ENCODE measurements around the gene TOR4A.
A peak's percentile ranks its signal among the peaks of the same experiment; 100 is the strongest.

Gene TOR4A

DNA sequence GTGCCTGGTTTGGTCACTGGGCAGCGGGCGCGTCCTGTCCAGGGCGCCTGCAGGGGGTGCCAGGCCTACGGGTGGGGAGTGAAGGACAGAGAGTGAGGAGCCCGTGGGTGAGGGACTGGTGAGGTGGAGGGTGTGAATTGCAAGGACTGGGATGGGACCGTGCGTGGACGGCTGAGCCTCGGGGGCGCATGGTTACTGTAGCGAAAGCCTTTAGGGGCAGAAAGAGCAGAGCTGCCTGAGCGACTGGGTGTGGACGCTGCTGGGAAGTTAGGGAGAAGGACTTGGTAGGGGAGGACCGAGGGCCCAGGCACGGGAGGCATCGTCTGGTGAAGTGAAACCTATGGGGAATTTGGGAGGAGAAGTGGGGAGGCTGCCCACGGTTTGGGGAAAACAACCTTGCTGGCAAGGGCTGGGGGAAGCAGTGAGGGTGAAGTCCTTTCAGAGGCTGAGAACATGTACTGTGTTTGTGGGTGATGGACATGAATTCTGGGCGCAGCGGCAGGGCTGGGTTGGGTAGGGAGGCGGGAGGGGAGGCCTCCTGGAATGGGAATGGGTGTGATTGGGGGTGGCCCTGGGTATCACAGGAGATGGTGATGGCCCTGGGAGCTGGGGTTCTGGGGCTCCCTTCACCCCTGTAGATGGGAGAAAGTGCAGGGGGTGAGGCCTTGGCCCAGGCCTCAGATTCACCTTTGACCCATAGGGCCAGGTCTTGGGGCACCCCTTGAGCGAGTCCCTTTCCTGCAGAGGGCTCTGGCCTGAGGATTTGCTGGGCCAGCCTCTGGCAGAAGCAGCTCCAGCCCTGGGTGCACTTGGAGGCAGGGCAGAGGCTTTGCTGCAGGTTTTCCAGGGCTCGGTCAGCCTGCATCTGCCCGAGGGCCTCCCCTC, 1.7 kb upstream of the TOR4A start:
- DNase-seq (ENCODE audit: low spot score in 2 of 2) (no peak), ATAC-seq (replicated peaks; ENCODE audit: extremely low read depth, poor library complexity, severe bottlenecking) (no peak)
- peaks cover 25% of the 10 kb centered on the region for H3K4me1 Mint-ChIP-seq
- H3K27ac Mint-ChIP-seq (ENCODE audit: low read depth) = peak overlapping the region; percentile 77
- no peaks in the 10 kb centered on the region for H3K27me3 Mint-ChIP-seq
- H3K4me3 Mint-ChIP-seq = peak overlapping the region; percentile 5
- H3K36me3 Mint-ChIP-seq (ENCODE audit: insufficient read depth) = peaks cover 7% of the 10 kb centered on the region
- no peaks in the 10 kb centered on the region for H3K9me3 Mint-ChIP-seq

DNA sequence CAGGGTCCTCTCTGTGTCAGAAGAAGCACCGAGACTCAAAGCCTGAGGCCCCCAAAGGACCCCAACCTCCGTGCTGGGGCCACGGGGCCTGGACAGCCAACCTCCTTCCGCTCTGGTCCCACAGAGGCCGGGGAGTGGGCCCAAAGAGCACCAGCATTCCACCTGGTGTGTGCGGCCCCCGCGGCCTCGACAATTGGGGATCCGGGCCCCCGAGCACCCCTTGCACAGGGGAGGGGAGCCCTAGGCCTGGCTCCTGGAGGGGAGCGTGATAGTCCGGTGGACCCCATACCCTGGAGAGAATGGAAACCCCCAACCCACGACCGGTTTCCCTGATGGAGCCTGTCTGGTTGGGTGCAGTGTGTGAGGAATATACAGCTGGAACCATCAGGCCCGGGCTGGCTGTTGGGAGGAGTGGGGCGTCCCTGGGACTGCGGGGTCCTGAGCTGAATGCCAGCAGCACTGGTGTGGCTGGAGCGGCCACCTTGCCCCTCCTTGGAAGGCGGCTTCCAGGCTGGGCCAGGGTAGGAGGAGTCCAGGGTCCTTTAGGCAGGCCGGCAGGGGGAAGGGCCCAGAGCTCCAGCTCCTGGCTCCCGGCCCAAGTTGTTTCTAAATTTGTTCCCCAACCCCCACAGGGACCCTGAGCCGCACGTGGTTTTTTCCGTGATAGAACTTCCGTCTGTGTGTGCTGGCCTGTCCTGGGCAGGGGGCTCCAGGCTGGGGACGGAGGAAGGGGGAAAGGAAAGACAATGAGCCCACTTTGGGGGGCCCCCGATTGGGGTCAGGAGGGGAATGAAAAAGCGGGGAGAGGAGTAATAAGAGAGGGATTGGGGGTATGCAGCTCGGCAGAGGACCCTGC, 825 bp upstream of the TOR4A start:
- no peak for ATAC-seq (replicated peaks; ENCODE audit: extremely low read depth, poor library complexity, severe bottlenecking)

DNA sequence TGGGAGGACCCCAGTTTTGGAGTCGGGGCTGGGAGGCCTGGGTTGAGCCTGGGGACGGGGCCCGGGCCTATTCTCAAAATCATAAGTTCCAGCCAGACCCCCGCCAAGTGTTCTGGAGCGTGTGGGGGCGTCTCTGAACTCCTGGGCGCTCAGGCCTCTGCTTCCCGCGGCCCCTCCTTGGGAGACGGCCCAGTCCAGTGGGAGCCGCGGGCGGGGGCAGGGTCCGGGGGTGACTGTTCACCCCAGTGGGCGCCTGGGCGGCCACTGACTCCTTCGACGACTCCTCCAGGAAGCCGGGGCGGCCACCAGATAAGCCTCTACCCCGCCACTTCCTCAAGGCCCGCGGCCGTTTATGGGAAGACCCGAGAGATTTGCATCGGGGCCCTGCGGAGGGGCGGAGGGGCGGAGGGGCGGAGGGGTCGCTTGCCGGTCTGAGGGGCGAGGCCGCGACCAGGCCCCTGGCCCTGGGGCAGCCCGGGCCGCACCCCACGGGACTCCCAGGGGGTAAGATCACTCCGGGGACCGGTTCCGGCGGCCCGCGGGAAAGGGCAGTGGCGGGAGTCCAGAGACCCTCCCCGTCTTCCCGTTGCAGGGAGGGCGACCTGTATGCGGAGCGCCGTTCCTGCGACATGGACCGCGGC, 655 bp downstream of the TOR4A start:
- peaks cover 19% of the 10 kb centered on the region for H3K4me1 Mint-ChIP-seq
- no peak for DNase-seq (ENCODE audit: low spot score in 2 of 2)

More for the DNA sequence above, 825 bp upstream of the TOR4A start:
- DNase-seq (ENCODE audit: low spot score in 2 of 2) = no peak
- H3K9me3 Mint-ChIP-seq = no peaks in the 10 kb centered on the region
- peaks cover 5% of the 10 kb centered on the region for H3K36me3 Mint-ChIP-seq (ENCODE audit: insufficient read depth)
- no peaks in the 10 kb centered on the region for H3K27me3 Mint-ChIP-seq
- peak overlapping the region; percentile 64 for H3K4me3 Mint-ChIP-seq
- H3K27ac Mint-ChIP-seq (ENCODE audit: low read depth) = peak overlapping the region; percentile 35
- peaks cover 19% of the 10 kb centered on the region for H3K4me1 Mint-ChIP-seq

DNA sequence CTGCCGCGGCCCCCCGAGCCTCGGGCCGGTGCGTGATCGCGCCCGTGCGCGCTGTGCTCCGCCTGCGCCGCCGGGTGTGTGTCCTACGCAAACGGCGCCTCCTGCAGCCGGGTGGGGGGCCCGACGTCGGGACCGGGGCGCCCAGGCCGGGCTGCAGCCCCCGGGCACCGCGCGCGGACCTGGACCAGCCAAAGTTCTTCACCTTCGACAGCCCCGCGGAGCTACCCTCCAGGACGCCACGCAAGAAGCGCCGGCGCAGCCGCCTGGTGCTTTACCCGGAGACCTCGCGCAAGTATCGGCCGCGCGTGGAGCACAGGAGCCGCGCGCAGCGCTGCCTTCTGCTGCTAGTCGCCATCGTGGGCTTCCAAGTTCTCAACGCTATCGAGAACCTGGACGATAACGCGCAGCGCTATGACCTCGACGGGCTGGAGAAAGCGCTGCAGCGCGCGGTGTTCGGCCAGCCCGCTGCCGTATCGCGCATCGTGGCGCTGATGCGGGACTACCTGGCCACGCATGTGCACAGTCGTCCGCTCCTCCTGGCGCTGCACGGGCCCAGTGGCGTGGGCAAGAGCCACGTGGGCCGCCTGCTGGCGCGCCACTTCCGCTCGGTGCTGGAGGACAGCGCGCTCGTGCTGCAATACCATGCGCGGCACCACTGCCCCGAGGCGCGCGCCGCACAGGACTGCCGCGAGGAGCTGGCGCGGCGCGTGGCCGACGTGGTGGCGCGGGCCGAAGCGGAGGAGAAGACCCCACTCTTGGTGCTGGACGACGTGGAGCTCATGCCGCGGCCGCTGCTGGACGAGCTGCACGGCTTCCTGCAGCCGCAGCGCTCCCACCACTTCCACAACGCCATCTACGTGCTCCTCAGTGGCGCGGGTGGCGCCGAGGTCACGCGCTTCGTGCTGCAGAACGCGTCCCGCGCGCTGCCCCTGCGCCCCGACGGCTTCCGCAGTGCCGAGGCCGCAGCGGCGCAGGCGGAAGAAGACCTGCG, 1.5 kb downstream of the TOR4A start:
- DNase-seq (ENCODE audit: low spot score in 2 of 2) (no peak), ATAC-seq (replicated peaks; ENCODE audit: extremely low read depth, poor library complexity, severe bottlenecking) (no peak)
- Mint-ChIP-seq H3K27me3 (no peaks in the 10 kb centered on the region), H3K4me1 (peaks cover 19% of the 10 kb centered on the region), H3K36me3 (ENCODE audit: insufficient read depth) (peaks cover 5% of the 10 kb centered on the region), H3K27ac (ENCODE audit: low read depth) (no peak overlapping the region), H3K9me3 (no peaks in the 10 kb centered on the region), H3K4me3 (no peak overlapping the region)

More for the DNA sequence above, 655 bp downstream of the TOR4A start:
- Mint-ChIP-seq H3K9me3 (no peaks in the 10 kb centered on the region), H3K36me3 (ENCODE audit: insufficient read depth) (peaks cover 5% of the 10 kb centered on the region), H3K27ac (ENCODE audit: low read depth) (no peak overlapping the region), H3K4me3 (peak overlapping the region; percentile 64), H3K27me3 (no peaks in the 10 kb centered on the region)
- ATAC-seq (replicated peaks; ENCODE audit: extremely low read depth, poor library complexity, severe bottlenecking) = no peak

DNA sequence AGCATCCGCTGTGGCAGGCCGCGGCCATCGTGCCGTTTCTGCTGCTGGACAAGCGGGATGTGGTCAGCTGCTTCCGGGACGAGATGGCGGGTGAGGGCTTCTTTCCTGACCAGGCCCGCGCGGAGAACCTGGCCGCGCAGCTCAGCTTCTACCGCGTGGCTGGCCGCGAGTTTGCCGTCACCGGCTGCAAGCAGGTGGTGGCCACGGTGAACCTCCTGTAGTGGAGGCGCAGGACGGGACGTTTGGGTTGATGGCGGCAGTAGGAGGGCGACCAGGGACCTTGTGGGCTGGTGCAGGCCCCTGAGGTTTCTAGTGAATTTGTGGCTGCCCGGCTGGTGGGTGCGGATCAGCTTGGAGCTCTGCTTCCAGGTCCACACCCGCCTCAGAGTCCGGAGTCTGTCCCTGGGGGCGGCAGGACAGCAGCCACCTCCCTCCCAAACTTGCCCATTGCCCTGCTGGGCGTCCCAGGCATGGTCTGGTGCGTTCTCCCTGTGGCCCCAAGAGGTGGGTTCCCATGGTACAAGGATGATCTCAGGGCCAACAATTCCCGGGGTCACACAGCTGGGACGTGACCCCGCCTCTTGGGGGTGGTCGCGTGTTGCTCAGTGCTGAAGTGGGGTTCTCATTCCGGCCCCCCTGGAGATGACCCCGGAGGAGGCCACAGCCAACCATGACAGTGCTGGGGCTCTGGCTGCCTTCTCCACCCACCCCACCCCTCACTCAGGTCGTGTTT, 2.4 kb downstream of the TOR4A start:
- H3K4me3 Mint-ChIP-seq = no peak overlapping the region
- DNase-seq (ENCODE audit: low spot score in 2 of 2) = no peak
- H3K9me3 Mint-ChIP-seq = no peaks in the 10 kb centered on the region
- no peaks in the 10 kb centered on the region for H3K27me3 Mint-ChIP-seq
- H3K27ac Mint-ChIP-seq (ENCODE audit: low read depth) = no peak overlapping the region
- H3K36me3 Mint-ChIP-seq (ENCODE audit: insufficient read depth) = peaks cover 5% of the 10 kb centered on the region
- ATAC-seq (replicated peaks; ENCODE audit: extremely low read depth, poor library complexity, severe bottlenecking) = no peak
- peaks cover 13% of the 10 kb centered on the region for H3K4me1 Mint-ChIP-seq

DNA sequence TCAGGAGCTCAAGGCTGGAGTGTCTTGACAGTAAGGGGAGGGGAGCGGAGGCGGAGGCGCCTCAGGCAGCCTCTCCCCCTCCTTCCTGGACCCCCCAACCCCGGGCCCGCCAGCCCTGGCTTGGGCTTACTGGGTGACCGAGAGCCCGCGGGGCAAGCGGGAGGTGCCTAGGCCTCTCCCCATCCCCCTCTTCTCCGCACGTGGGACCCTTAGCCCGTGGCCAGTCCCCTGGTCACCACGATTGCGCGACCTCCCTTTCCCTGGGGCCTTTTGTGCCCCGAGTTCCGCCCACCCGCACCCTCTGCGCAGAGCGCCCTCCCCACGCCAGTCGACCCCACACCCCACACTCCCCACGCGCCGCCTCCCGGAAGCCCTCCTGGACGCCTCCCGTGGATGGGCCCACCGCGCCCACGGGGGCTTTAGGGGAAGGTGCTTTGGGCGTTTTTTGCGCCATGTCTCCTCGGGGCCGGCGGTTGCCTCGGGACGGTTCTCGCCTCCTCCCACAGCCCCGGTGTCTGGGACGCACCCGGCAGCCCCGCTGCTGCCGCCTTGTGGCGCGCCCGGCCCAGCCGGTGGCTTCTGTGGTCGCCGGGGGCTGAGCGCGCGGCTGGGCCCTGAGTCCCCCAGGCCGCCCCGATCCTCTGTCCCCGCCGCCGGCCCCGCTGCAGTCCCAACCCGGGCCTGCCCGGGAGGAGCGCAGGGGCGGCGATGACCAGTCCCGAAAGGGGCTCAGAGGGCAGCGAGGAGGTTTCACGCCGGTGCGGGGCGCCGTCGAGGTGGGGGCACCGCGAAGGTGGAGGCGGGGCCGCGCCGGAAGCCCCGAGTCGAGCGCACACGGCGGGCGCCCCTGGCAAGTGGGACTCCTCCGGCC, 3.2 kb downstream of the TOR4A start:
- peaks cover 5% of the 10 kb centered on the region for H3K36me3 Mint-ChIP-seq (ENCODE audit: insufficient read depth)
- no peak overlapping the region for H3K27ac Mint-ChIP-seq (ENCODE audit: low read depth)
- H3K27me3 Mint-ChIP-seq = no peaks in the 10 kb centered on the region
- no peak for ATAC-seq (replicated peaks; ENCODE audit: extremely low read depth, poor library complexity, severe bottlenecking)
- peaks cover 8% of the 10 kb centered on the region for H3K4me1 Mint-ChIP-seq
- no peak for DNase-seq (ENCODE audit: low spot score in 2 of 2)
- no peak overlapping the region for H3K4me3 Mint-ChIP-seq
- H3K9me3 Mint-ChIP-seq = no peaks in the 10 kb centered on the region

DNA sequence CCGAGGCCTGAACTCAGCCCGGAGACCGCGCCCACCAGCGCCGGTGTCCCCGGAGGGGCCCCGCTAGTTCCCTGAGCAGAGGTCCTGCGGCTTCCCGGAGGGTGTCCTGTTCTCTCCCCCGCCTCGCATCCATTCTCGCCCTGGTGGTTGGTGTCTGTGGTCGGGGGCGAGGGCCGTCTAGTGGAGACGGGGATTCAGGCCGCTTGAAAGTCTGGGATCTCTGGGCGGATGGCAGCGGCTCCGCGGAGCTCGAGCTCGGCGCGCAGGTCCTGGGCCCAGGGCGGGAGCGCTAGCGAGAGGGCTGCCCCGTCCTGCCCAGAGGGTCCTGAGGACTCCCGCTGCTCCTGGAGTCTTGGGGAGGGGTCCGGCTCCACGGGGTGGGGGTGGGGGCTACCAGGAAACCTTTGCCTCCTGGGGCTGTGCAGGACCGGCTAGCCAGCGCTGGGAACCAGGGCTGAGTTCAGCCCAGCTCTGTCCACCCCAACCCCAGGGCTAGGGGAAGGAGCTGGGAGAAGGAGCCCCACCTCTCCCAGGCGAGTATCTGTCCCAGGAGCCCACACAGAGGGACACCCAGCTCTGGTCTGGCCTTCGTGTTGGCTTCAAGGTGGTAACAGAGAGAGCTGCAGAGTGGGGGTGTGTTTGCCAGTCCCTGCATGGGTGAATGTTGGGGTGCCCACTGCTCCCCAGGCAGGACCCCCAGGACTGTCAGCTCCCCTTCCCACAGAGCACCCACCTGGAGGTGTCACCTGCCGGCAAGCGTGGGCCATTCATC, 4.0 kb downstream of the TOR4A start:
- Mint-ChIP-seq H3K4me1 (peaks cover 6% of the 10 kb centered on the region), H3K27me3 (no peaks in the 10 kb centered on the region), H3K36me3 (ENCODE audit: insufficient read depth) (peaks cover 7% of the 10 kb centered on the region), H3K27ac (ENCODE audit: low read depth) (no peak overlapping the region), H3K9me3 (no peaks in the 10 kb centered on the region), H3K4me3 (no peak overlapping the region)
- DNase-seq (ENCODE audit: low spot score in 2 of 2) = no peak
- no peak for ATAC-seq (replicated peaks; ENCODE audit: extremely low read depth, poor library complexity, severe bottlenecking)

DNA sequence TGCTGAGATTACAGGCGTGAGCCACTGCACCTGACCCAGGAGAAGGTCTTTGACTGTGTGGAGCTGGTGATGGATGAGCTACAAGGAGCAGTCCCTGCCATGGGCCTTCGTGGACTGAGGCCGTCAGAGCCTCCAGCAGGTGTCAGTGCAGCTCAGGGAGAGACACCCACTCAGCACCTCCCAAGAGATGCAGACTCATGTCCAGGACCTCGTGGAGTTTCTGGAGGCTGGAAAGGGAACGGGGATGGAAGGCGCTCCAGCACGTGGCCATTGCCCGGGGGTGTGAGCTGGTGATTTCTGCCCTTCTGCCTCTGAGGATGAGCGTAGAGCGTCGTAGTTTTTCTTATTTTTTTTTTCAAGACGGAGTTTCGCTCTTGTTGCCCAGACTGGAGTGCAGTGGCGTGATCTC, 9.5 kb downstream of the TOR4A start:
- Mint-ChIP-seq H3K27me3 (no peaks in the 10 kb centered on the region), H3K4me3 (no peak overlapping the region), H3K27ac (ENCODE audit: low read depth) (no peak overlapping the region), H3K36me3 (ENCODE audit: insufficient read depth) (peaks cover 5% of the 10 kb centered on the region), H3K4me1 (no peaks in the 10 kb centered on the region), H3K9me3 (no peaks in the 10 kb centered on the region)
- no peak for ATAC-seq (replicated peaks; ENCODE audit: extremely low read depth, poor library complexity, severe bottlenecking)
- DNase-seq (ENCODE audit: low spot score in 2 of 2) = no peak

DNA sequence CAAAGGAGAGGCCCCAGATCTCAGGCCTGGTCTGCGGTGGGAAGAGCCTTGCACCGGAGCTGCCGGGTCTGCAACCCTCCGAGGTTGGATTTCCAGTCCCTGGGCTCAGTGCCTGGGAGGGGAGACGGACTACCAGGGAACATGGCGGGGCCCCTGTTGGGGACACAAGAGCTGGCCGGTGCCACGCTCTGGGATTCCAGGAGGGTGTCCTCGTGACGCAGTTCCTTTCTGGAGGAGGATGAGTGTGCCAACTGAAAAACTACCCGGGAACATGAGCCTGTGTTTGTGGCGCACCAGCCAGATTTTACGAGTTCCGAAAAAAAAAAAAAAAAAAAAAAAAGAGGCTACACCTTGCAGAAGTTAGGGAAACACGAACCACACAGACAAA, 15.6 kb downstream of the TOR4A start:
- ATAC-seq (replicated peaks; ENCODE audit: extremely low read depth, poor library complexity, severe bottlenecking) (no peak), DNase-seq (ENCODE audit: low spot score in 2 of 2) (no peak)
- H3K4me3 Mint-ChIP-seq = no peak overlapping the region
- no peaks in the 10 kb centered on the region for H3K9me3 Mint-ChIP-seq
- peaks cover 5% of the 10 kb centered on the region for H3K36me3 Mint-ChIP-seq (ENCODE audit: insufficient read depth)
- H3K4me1 Mint-ChIP-seq = peaks cover 6% of the 10 kb centered on the region
- H3K27me3 Mint-ChIP-seq = peaks cover 39% of the 10 kb centered on the region
- no peak overlapping the region for H3K27ac Mint-ChIP-seq (ENCODE audit: low read depth)

DNA sequence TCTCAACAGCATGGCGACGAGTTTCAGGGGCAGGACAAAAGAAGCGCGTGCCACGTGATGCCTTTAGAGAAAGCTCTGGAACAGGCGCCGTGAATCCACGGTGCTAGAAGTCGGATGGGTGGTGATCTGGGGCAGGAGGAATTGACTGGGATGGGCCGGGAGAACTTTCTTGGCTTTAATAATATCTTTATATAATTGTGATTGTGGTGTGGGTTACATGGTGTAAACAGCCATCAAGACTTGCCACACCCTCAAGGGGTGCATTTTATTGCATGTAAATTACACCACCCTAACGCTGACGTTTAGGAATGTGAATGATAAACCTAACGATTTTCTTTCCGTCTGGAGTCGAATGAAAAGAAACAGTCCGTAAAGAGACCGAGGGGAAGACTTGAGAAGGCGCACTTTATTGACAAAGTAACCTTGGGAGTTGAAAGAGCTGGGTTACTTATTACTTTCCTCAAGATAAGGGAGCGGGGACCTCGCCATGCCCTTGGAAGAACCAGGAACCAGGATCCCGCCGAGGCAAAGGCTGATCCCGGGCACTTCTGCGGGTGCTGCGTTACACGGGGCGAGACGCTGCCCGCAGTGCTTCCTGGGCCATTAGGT, 16.1 kb downstream of the TOR4A start:
- DNase-seq (ENCODE audit: low spot score in 2 of 2) = no peak
- Mint-ChIP-seq H3K4me1 (peaks cover 6% of the 10 kb centered on the region), H3K36me3 (ENCODE audit: insufficient read depth) (peaks cover 5% of the 10 kb centered on the region), H3K27me3 (peaks cover 44% of the 10 kb centered on the region), H3K4me3 (no peak overlapping the region), H3K9me3 (no peaks in the 10 kb centered on the region), H3K27ac (ENCODE audit: low read depth) (no peak overlapping the region)
- ATAC-seq (replicated peaks; ENCODE audit: extremely low read depth, poor library complexity, severe bottlenecking) = no peak
